Cardiac muscle cell (in vitro differentiated cells and primary cell): ENCODE measurements around the gene ELMOD1. TPM values are rescaled to one million over a fixed set of nuclear protein-coding genes. Genes with fewer than 3 reads are reported as not detected.

Experiments used
- DNase-seq, 2 donors: peaks; one replicate each; pipeline versions ENCODE4 v3.0.0 to v3.0.0-alpha.2; 2010 to 2017; ENCODE audit warnings: low read depth in 1 of 2, low spot score in 1 of 2
- H3K27ac ChIP-seq: fragments of 200-600 bp; sonication (generic); 2 replicates; pipeline ENCODE4 v1.5.1; 2016
- H3K27me3 ChIP-seq: fragments of 200-600 bp; sonication (generic); 2 replicates; pipeline ENCODE4 v1.6.0; 2016; ENCODE audit warnings: control low read depth
- H3K36me3 ChIP-seq: fragments of 200-600 bp; sonication (generic); 2 replicates; pipeline ENCODE4 v1.5.1; 2016; ENCODE audit warnings: control low read depth
- H3K4me1 ChIP-seq: fragments of 200-600 bp; sonication (generic); 2 replicates; pipeline ENCODE4 v1.8.1; 2017; ENCODE audit warnings: low read depth, mild to moderate bottlenecking, mixed run types
- H3K4me3 ChIP-seq: fragments of 200-600 bp; sonication (generic); 2 replicates; pipeline ENCODE4 v1.5.1; 2016; ENCODE audit warnings: mild to moderate bottlenecking
- H3K9me3 ChIP-seq: fragments of 200-600 bp; sonication (generic); 2 replicates; pipeline ENCODE4 v1.5.1; 2017; ENCODE audit warnings: low read depth, mild to moderate bottlenecking, control low read depth
- polyA plus RNA-seq: library from polyadenylated mRNA; unstranded; fragments of >200 nt; fragmentation: Nextera tagmentation; extraction: Ambion mirVana; gene quantifications from 2 replicates; pipeline ENCODE4 v1.2.1, GENCODE V29; 2016
- total RNA-seq: library from RNA; depleted of rRNA; stranded (reverse); fragments of >200 nt; gene quantifications from 2 replicates; pipeline ENCODE4 v1.2.3, GENCODE V29; 2016
- TF ChIP-seq, protein P1 (sequence below): IDR thresholded peaks from 2 replicates; pipeline ENCODE4 v1.5.1; 2012; ENCODE audit warnings: low read depth, mild to moderate bottlenecking, low read length

ELMOD1 gene
- total and polyA plus RNA-seq, 2 experiments from 2014 or later = 0.09 to 1.1 TPM

DNA sequence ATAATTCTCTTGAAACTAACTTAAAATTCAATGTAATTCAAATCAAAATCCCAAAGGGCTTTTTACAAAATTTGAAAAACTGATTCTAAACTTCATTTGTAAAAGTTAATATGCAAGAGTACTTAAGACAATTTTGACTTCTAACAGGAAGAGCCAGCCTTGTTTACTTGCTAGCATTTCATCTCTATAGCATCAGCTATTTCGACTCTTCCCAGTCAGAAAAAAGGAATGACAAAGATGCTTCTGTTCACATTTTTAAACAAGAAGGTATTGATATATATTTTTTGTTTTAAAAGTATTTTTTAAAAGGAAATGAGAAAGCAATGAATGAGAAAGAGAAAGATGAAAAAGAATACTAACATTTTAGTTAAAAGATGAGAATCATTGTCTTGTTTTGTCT lies 104.5 kb downstream of the ELMOD1 start:
- TF ChIP-seq, protein P1, sequence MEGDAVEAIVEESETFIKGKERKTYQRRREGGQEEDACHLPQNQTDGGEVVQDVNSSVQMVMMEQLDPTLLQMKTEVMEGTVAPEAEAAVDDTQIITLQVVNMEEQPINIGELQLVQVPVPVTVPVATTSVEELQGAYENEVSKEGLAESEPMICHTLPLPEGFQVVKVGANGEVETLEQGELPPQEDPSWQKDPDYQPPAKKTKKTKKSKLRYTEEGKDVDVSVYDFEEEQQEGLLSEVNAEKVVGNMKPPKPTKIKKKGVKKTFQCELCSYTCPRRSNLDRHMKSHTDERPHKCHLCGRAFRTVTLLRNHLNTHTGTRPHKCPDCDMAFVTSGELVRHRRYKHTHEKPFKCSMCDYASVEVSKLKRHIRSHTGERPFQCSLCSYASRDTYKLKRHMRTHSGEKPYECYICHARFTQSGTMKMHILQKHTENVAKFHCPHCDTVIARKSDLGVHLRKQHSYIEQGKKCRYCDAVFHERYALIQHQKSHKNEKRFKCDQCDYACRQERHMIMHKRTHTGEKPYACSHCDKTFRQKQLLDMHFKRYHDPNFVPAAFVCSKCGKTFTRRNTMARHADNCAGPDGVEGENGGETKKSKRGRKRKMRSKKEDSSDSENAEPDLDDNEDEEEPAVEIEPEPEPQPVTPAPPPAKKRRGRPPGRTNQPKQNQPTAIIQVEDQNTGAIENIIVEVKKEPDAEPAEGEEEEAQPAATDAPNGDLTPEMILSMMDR = no peak
- Histone ChIP-seq H3K36me3 (no peaks in the 10 kb centered on the region), H3K4me3 (no peak overlapping the region), H3K4me1 (no peaks in the 10 kb centered on the region), H3K27me3 (no peaks in the 10 kb centered on the region), H3K9me3 (no peaks in the 10 kb centered on the region), H3K27ac (no peak overlapping the region)
- no peak for DNase-seq

DNA sequence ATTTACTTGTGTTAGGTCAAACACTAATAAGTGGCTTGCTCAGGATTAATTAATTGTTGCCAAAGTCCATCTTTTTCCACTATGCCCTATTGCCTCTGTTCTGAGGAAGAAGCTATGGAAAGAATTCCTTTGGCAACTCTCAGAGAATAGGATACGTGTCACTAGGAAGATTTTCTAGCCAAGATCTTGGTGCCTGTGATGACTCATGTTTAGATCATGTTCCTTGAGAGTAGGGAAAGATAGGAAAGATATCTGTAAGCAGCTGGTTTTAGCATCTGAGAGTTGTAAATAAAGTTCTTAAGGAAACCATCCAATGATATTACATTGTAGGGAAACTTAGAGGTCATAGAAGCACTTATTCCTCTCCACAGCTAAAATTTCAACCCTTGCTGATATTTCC lies 105.2 kb downstream of the ELMOD1 start:
- TF ChIP-seq, protein P1 = no peak
- Histone ChIP-seq H3K27me3 (no peaks in the 10 kb centered on the region), H3K4me3 (no peak overlapping the region), H3K4me1 (no peaks in the 10 kb centered on the region), H3K9me3 (no peaks in the 10 kb centered on the region), H3K27ac (no peak overlapping the region), H3K36me3 (no peaks in the 10 kb centered on the region)
- DNase-seq = peak in 1 of 2 donors; percentile 93

DNA sequence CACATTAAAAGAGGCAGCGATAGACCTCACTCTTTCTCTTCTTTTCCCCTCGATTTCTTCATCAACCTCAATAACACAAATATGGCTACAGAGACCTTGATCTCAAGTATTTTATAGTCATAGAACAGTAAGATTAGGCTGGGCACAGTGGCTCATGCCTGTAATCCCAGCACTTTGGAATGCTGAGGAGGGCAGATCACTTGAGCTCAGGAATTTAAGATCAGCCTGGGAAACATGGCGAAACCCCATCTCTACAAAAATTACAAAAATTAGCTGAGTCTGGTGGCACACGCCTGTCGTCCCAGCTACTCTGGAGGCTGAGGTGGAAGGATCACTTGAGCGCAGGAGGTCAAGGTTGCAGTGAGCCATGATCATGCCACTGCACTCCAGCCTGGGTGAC lies 106.3 kb downstream of the ELMOD1 start:
- Histone ChIP-seq H3K4me3 (no peak overlapping the region), H3K9me3 (no peaks in the 10 kb centered on the region), H3K36me3 (no peaks in the 10 kb centered on the region), H3K27ac (no peak overlapping the region), H3K4me1 (no peaks in the 10 kb centered on the region), H3K27me3 (no peaks in the 10 kb centered on the region)
- TF ChIP-seq, protein P1 = no peak
- no peak for DNase-seq

DNA sequence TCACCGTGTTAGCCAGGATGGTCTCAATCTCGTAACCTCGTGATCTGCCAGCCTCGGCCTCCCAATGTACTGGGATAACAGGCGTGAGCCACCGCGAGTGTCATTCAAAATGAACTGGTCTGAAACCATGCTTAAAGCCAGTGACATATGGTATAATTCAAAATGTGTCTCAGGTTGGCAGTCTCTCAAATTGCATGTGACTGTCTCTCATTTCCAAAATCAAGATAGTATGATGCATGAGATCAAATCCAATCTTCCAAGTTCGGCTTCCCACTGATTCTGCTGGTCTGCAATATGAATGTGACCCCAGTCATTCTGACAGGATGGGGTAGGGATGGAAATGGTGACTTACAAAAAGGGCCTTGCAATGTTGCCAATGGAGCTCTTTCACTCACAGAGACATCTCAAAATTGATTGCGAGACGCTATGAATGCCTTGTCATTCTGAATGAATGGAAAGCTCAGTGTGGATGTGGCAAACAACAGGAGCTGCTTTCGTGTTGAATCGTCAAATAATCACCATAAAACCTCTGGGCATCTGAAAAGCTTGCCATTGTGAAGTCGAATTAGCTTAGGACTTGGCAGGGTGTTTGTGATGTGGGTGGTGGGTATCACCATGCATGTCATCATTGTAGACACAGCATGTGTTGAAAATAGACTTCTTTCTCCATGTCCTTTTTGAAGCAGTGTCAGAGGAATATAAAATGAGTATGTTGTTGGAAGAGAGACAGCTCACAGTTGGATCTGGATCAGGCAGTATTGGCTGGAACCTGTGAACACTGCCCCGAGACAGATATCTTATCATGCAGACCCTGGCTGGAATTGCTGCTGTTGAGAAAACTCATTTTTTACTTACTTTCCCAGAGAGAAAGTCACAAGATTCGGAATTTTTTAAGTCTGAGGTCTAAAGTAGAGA lies 108.7 kb downstream of the ELMOD1 start:
- no peaks in the 10 kb centered on the region for H3K36me3 ChIP-seq
- no peaks in the 10 kb centered on the region for H3K4me1 ChIP-seq
- no peaks in the 10 kb centered on the region for H3K27me3 ChIP-seq
- H3K9me3 ChIP-seq = no peaks in the 10 kb centered on the region
- no peak overlapping the region for H3K4me3 ChIP-seq
- TF ChIP-seq, protein P1 = no peak
- DNase-seq = peak in 1 of 2 donors; percentile 44
- no peak overlapping the region for H3K27ac ChIP-seq

DNA sequence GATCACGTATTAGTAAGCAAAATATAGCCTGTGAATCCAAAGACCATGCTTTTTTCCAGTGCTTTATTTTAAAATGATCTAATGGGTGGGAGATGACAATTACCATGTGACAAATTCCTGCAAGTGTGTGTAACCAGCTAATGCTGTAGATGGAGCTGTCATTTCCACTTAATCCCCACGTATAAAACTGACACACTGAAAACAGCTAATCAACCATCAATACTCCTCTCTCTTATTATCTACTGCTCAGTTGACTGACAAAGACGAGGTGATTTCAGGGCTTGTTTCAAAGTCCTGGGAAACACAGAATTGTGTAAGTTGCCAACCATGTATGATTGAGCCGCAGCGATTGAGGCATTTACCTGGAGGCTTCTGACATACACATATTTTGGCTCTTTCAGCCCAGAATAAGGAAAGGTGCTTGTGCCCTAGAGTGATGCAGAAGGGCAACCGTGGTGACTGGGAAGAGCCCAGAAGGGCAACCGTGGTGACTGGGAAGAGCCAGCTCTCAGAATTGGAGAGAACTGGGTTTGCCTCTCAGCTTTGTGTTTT lies 111.2 kb downstream of the ELMOD1 start:
- no peak overlapping the region for H3K27ac ChIP-seq
- no peak for DNase-seq
- no peaks in the 10 kb centered on the region for H3K27me3 ChIP-seq
- no peaks in the 10 kb centered on the region for H3K9me3 ChIP-seq
- TF ChIP-seq, protein P1 = no peak
- no peak overlapping the region for H3K4me3 ChIP-seq
- H3K36me3 ChIP-seq = no peaks in the 10 kb centered on the region
- no peaks in the 10 kb centered on the region for H3K4me1 ChIP-seq
